NCI-H774 (cell line): Measurements from ENCODE around the gene EDEM3.
"Not testable (repeated sequence)": the region's sequence is repeated elsewhere in the genome, so short reads cannot be mapped to it uniquely, and the experiment has no call there.

Experiments used
- DNase-seq: peaks from one replicate; lab custom pipeline; 2025; lab: John Stamatoyannopoulos, UW

Gene EDEM3

DNA sequence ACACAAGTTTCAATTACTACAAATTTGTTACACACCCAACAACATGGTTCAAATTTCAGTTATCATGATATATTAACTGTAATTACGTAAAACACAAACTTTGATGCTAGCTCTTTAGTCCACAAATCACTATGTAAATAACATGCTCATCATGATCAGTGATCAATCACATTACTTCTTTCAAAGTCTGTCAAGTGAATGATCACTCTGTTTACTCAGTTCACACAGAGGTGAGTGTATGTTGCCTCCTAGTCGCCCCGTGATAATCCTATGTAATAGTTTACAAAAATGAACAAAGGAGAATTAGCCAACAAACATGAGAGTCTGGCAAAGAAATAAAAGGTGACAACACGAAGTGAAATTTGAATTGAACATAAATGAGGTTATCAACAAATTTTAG, 14.3 kb downstream of the EDEM3 start:
- DNase-seq, result peak; percentile 30

- peak; percentile 10 for DNase-seq
Measured at GRCh38 chr1:184739796-184740195, 14.9 kb downstream of the EDEM3 start.

DNA sequence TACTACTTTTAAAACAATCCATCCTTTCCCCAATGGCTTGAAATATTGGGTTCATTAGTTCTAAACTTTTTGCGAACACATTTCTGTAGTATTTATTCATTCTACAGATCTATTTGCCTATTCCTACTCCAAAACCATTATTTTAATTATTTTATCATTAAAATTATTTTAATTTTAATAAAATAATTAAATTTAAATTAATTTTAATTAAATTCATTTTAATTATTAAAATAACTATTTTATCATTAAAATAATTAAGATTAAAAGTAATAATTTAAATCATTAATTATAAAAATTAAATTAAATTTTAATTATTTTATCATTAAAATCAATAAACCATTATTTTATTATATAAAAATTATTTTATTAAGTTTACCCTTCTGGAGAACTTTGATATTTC, 15.6 kb downstream of the EDEM3 start:
- no peak for DNase-seq

GRCh38 chr1:184734980-184735379, 19.7 kb downstream of the EDEM3 start:
- DNase-seq, result no peak

DNA sequence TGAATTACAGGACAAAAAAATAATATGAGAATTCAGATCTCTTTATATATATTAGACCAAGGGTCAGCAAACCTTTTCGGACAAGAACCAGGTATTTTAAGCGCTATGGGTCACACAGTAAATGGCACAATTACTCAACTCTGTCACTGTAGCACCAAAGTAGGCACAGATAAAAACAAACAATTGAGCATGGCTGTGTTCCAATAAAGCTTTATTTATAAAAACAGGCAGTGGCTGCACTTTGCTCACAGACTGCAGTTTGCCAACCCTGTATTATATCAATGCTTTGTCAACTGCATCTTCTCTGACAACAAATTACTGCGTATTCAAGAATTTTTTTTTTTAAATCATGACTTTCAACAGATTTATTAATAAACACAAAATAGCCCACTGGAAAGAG, 29.8 kb downstream of the EDEM3 start:
- DNase-seq, result no peak

DNA sequence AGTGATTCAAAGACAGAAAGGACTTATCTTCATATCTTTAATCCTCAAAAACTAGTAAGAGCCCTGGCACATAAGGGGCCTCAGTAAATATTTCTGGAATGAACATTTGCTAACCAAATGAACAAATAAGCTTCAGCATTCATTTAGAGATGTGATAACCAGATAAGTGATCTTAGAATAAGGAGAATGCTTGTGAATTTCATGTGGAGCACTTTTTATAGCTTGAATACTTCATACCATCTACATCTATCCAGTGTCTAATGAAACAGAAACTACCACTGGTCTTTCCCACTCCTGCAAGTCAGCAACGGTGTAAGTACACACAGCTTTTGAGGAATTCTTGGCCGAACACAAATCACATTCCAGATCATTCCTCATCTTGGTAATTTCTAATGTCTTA, 38.5 kb downstream of the EDEM3 start:
- no peak for DNase-seq

DNA sequence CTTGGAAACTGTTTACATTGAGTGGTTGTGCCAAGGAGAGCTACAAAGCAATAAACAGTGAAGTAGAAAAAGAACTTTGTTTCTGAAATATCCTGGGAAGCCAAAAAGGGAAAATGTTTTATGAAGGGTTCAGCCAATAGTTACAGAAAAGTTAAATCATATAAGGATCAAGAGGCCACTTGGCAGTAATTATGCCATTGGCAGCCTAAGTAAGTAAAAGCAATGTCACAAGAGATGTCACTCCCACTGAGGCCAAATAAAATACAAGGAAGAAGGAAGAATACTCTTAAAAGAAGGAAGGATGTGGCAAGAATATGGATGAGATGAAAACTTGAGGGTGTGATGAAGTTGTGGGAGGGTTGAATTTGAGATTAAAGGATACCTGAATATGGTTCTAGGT, 45.2 kb downstream of the EDEM3 start:
- DNase-seq, result no peak

GRCh38 chr1:184708084-184708676, 46.5 kb downstream of the EDEM3 start:
- no peak for DNase-seq

DNA sequence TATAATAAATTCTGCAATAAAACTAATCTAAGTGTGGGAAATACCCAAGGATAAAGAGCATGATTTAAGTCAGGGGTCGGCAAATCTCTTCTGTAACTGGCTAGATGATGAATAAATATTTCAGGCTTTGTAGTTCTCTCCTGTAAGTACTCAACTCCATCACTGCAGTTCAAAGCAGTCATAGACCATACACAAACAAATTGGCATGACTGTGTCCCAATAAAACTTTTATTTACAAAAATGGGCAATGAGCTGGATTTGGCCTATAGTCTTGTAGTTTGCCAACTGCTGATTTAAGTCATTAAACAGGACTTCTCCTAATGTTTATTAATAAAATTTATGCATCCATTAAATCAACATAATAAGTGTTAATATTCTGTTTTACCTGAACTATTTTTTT, 49.4 kb downstream of the EDEM3 start:
- no peak for DNase-seq

GRCh38 chr1:184701816-184702215, 52.8 kb downstream of the EDEM3 start:
- no peak for DNase-seq

DNA sequence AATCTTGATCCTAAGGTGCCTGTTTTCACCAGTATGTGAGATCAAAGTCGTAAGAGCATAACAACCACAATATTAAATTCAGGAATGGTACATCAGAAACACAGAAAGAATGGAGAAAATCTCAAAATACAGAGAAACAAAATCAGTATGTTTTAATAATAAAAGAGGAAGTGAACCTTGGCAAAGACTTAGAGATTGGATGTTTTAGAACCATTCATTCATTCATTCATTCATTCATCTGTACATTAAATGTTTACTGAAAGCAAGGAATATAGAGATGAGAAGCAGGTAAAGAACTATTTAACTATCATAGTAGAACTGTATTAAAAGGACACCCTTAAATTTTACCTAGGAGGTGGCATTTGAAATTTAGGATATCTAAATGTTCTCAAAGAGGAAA, 55.7 kb downstream of the EDEM3 start:
- DNase-seq, result no peak

DNA sequence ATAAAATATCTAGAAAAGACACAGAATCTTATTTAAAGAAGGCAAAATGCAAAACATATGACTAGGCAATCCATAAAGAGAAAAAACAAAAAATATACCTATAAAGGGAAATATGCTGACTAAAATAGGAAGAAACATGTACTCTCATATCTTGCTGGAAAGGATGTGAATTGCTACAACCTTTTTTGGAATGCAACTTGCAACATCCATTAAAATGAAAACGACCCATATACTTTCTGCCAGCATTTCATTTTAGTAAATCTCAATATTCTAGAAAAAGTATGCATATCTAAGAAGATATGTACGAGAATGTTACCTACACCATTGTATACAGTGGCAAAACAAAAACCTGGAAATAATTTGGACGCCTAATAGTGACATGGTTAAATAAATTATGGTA, 56.6 kb downstream of the EDEM3 start:
- no peak for DNase-seq

- DNase-seq, result no peak
Measured at GRCh38 chr1:184696403-184696802, 58.3 kb downstream of the EDEM3 start.

DNA sequence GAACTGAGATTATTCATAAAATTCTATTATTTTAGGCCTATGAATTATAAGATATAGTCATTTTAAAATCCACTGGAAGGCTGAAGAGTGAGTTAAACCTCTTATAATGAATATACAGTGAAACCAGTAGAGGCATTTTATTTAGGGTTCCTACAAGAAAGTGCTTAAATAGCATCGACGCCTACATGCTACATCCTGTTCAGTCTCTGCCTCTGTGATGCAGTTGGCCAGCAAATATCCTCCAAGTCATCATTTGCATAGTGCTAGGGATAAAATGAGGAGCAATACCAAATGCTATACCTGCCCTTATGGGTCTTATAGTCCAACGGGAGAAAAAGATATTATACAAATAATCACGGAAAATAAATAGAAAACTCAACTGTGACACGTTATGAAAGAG, 59.6 kb downstream of the EDEM3 start:
- no peak for DNase-seq

DNA sequence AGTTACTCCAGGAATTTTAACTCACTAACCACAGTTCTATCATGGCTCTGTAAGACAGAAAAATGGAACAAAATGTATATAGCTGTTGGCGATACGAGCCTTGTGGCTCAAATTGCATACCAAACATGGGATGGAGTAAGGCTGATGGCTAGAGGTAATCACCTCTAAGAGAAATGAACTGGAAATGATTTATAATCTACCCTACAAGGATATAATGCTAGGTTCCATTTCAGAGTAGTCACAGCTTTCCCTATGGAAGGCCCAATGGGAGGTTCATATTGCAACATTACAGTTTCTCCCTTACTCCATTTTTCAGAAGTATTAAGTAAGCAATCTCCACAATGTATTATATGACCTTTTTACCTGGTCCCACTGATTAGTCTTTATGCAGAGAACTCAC, 61.6 kb downstream of the EDEM3 start:
- no peak for DNase-seq

- no peak for DNase-seq
Measured at GRCh38 chr1:184691719-184692324, 62.8 kb downstream of the EDEM3 start.

GRCh38 chr1:184686540-184686939, 68.1 kb downstream of the EDEM3 start:
- DNase-seq, result no peak

- DNase-seq, result peak; percentile 11
Measured at GRCh38 chr1:184685116-184685515, 69.5 kb downstream of the EDEM3 start.

DNA sequence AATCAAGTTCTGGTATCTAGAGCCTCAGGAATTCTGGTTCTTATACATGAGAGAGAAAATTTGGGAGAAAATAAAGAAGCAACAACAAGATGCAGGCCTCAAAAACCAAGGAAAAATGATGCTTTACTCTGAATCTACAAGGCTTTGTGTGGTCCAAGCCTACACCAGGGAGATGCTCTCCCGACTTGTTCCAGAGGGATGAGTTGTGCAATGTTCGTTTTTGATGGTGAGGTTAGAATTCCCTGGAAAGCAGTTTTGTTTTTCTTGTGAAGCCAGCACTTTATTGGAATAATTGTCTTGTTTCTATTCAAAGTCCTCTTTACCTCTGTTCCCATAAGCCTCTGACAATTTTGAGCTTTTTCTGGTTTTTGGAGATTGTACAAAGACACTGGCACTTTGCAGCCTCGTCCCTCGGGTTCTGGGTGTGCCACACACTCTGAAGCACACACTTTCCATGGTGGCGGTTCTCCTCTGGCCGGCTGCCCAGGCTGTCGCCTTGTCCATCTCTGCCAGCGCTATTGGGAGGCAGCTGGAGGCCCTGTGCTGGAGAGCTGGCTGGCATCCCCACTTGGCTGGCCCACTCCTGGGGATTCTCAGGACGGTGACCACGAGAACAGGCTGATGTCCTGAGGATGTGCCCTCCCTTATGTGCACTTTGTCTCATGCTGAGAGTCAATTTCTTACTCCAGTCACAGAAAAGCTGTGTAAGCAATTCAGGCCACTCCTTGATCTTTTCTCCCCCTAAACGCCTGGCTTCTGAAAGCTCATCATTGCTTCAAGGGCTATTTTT, 70.2 kb downstream of the EDEM3 start:
- DNase-seq, result no peak

DNA sequence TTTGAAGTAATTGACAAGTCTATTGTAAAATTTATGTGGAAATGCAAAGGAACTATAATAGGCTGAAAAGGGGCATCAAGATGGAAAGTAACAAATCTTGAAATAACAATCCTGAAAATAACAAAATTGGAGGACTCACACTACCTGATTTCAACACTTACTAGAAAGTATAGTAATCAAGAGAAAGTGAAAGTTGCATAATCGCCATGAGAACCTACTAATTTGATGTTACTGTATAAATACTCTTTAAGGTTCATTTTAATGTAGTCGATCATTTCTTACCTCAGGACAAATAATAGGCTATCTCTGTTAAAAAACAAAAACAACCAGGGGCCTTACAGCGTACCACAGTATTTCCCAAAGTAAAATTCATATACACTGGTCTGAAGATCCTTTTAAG, 71.7 kb downstream of the EDEM3 start:
- no peak for DNase-seq

DNA sequence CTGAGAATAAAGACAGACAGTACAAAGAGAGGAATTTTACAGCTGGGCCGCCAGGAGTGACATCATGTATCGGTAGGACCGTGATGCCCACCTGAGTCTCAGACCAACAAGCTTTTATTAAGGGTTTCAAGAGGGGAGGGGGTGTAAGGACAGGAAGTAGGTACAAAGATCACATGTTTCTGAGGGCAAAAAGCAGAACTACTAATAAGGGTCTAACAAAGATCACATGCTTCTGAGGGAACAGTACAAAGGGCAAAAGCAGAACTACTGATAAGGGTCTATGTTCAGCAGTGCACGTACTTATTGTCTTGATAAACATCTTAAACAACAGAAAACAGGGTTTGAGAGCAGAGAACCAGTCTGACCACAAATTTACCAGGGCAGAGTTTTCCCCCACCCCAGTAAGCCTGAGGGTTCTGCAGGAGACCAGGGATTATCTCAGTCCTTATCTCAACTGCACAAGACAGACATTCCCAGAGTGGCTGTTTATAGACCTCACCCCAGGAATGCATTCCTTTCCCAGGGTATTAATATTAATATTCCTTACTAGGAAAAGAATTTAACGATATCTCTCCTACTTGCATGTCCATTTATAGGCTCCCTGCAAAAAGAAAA, 73.9 kb downstream of the EDEM3 start:
- DNase-seq, result not testable (repeated sequence)

GRCh38 chr1:184679472-184679871, 75.2 kb downstream of the EDEM3 start:
- not testable (repeated sequence) for DNase-seq

DNA sequence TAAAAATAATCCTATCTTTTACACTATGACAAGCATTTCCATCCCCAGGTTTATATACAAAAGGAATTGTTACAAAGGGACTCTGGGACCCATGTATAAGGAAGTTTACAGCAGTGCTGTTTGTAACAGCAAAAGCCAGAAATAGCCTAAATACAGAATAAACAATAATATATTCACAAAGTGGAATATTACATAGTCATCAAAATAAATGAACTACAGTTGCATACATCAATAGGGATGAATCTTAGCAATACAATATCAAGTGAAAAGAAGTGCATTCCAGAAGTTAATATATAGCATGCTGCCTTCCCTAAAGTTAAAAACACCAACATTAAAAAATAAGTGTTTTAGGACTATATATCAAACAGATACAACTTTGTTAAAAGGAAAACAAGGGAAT, 77.3 kb downstream of the EDEM3 start:
- DNase-seq, result no peak
